ENCODE data around the gene DMD.

The DMD gene

DNA sequence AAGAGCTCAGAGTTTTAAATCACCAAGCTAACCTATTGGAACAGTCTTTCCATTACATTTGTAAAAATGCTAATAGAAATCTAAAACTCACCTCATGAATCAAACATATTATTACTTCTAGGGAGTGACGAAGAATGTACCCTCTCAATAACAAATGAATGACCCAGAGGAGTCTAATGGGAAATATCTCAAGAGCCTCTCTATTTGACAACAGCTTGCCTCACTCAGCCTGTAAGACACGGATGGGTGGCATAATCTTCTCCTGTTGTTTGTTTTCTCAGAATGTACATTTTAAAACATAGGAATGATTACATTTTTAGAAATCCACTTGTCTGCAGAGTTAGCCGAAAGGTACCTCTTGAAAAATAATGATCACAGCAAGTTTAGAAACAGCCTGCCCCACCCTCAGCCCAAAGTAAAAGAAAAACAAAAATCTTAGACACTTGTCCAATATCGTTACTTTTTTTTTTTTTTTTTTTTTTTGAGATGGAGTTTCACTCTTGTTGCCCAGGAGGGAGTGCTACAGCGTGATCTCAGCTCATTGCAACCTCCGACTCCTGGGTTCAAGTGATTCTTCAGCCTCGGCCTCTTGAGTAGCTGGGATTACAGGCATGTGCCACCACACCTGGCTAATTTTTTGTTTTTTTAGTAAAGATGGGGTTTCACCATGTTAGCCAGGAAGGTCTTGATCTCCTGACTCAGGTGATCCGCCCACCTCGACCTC is 1955.9 kb downstream of the DMD start:
- no peak for DNase-seq

DNA sequence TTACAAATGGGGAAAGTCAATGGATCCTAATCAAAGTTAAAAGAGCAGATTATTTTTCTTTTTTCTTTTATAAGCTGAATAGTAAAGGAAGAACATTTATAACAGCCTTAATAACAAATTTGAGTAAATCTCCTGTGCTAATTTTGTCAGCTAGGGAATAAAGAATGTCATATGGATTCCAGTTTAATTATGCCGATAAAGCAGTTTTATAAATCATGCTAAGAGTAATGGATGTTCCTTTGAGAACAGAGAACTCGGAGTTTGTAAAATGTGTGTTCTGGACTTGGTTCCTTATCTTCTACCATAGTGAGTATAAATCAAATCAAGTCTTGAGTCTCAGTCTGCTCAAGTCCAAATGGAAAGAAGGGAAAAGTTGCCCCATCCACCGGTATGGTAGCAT is 1959.2 kb downstream of the DMD start:
- DNase-seq: no peak

- no peak for DNase-seq
These were observed 1960.0 kb downstream of the DMD start for GRCh38 chrX:31251336-31251735.

DNA sequence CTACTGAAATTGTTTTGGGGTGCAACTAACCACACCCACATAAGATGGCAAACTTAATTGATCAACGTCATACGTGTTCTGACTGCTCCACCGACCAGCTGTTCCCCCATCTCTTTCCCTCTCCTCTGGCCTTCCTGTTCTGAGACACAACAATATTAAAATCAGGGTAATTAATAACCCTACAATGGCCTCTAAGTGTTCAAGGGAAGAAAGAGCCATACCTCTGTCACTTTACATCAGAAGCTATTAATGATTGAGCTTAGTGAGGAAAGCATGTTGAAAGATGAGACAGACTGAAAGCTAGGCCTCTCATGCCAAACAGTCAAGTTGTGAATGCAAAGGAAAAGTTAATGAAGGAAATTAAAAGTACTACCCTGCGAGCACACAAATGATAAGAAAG is 1965.6 kb downstream of the DMD start:
- no peak for DNase-seq

DNA sequence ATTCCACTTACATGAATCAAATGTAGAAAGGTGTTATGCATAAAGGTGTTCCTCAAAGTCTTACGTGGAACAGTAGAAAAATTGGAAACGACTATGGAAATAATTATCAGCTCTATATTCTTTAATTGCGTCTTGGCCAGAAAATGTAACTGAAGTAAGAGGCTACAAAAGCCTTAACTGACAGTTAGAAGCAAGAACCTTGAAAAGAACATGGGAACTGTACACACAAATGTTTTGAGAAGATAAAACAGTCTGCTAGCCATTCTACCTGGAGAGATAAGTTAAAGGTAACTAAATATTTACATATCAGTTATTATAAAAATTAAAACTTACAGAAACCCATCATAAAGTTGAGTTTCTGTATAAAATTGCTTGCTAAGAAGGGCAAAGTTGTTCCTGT is 1967.5 kb downstream of the DMD start:
- no peak for DNase-seq

- no peak for DNase-seq
These were observed 1970.4 kb downstream of the DMD start for GRCh38 chrX:31240982-31241381.

GRCh38 chrX:31237189-31237588 is 1974.2 kb downstream of the DMD start:
- DNase-seq: no peak

DNA sequence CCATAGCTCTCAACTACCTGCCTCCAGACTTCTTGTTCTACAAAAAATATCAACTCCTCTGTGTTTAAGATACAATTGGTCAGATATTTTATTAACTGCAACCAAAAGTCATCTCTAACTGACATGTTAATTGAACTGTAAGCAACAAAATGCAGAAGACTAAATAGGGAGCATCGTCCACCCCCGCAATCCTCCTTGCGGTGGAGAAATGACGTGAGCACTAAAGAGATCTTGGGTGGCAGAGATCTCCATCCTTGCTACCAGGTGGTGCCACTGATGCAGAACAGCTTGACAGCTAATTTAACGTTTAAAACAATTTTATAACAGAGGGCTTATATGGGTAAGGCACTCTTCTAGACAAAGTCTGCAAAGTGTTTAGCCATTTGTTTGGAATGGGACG is 1975.1 kb downstream of the DMD start:
- DNase-seq: no peak

DNA sequence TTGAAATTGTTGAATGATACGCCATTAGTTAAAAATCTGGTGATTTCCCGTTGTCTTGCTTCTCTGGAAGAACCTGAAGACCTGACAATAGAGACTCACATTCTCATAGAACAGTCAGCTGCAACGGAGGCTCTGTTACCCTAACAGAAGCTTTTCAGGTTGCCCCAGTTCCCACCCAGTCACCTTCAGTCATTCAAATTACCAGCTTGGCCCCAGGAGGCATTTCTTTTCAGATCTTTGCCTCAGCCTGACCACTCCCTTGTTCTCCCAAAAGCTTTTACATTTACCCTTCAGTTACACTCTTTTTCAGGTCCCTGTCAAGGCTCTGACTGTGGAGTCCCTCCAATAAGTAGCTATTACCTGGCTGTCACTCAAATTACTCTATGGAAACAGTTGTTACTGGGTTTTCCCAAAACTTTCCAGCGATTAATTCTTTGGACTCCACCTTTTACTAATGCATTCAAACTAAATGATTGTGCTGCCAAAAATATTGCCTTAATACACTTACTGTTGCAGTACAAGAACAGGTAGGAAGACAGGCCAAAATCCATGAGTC is 1977.3 kb downstream of the DMD start:
- no peak for DNase-seq

DNA sequence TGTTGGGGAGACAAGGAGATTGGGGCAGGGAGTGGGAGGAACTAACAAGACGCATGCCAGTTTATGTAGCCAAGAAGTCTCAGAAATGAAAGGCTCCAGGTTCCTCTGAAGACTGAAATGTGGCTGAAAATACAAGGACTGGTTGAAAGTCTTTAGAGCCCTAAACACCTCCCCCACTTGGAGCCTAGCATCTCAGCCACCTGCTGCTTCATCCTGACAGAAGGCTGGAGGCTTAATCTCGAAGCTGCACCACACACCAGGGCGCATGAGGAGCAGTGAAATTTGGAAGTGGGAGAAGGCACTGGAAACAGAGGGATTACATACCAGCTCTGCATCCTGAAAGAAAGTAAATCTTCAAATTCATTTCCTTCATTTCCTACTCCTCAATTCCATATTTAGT is 1978.8 kb downstream of the DMD start:
- DNase-seq: no peak

- DNase-seq: no peak
These were observed 1982.4 kb downstream of the DMD start for GRCh38 chrX:31228909-31229308.

- DNase-seq: no peak
These were observed 1982.9 kb downstream of the DMD start for GRCh38 chrX:31228415-31228832.

GRCh38 chrX:31227250-31227649 is 1984.1 kb downstream of the DMD start:
- DNase-seq: no peak

DNA sequence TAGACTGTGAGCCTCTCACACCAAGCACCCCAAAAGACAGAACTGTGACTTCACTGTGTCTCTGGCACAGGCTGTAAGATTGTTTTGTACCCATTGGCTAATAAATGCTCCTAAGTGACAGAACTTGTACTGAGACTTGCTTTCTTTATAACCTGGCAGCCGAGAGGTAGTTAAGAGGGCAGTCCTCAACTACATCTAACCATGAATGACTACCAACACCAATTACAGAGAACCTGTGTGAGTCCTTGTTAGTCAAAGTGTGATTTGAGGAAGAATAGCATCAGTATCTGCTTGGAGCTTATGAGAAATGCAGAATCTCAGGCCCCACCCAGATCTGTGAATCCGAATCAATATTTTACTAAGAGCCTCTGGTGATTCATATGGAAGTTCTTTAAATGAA is 1985.5 kb downstream of the DMD start:
- no peak for DNase-seq

- DNase-seq: no peak
These were observed 1986.9 kb downstream of the DMD start for GRCh38 chrX:31224381-31225012.

DNA sequence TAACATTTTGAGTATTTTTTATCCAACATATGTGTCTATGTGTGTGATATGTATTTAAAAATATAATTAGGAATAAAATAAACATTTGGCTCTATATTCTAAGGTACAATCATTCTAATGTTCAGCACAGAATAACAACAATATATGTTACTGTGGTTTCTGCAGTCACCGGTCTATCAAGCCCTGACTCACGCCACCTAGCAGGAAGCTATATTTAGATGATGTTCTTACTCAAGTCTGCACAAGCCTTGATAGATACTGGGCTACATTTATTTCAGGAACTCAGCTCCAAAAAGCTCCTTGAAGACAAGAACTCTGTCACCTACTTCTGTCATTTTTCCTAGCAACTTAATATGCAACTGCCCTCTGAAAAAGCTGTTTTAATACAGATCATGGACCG is 1987.5 kb downstream of the DMD start:
- DNase-seq: no peak

DNA sequence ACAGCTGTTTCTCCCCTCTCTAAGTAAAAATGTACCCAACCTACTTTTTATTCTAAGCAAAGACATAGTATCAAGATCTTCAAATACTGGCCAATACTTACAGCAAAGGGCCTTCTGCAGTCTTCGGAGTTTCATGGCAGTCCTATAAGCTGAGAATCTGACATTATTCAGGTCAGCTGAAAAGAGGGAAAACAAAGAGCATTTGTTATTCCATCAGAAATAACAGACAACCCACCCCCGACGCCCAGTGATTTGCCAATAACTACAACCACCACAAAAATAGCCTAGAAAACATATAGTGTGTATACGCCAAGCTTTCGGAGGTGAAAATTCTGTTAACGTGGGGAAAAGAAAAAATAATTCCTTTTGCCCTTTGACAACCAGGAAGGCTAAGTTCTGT is 1988.4 kb downstream of the DMD start:
- DNase-seq: no peak

DNA sequence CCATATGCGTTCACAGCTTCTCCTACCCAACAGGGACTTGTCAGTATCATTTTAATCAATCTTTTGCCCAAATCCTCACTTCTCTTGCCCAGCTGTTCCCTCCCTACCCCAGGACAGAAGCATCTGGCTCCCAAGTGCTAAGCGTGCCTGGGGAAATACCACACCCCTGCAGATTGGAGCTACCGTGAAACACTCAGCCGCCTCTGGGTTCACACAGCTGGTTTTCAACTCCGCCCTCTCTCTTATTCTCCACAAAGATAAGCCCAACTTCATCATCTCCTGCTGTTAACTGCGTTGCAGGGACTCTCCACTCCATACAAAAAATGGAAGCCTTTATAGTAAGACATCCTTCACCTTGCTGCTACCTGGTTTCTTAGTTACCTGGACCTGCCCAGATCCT is 1992.2 kb downstream of the DMD start:
- DNase-seq: peak; percentile 11

DNA sequence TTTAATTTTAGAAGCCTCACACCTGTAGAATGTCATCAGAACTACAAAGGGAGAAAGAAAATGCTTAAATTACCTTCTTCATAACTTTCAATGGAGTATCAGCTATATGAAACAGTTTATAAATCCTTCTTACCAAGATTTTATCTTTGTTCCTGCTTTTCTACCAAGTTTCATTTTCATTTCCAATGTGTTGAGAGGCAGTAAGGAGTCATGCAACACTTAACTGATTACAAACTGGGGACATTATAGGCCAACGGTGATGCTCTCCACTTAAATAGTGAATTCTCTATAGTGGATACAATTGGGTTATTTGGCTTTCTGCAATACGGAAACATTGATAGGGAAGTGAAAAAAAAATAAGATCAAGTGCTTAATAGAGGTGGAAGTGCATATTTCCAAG is 1994.3 kb downstream of the DMD start:
- DNase-seq: no peak

DNA sequence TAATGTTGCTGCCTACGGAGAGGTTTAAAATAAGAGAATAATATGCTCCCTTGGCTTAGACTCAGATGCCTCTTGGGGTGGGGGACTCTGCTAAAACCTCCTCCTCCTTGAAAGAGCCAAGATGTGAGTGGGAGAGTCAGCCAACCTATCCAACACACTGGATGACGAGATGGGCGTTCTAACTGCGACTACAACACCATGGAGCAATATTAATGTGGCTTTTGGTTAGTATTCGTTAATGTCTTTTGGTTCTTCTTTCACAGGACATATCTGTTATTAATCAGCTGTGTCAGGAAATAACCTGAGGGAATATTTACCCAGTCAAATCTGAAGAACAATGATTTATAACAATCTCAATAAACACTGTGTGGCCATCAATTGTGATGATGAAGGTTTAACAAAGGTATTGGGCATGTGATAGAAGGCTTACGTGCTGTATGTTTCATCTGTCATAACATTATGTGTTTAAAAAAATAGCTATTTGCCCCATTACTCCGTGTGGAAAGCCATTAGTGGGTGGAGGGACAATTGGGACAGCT is 1996.0 kb downstream of the DMD start:
- no peak for DNase-seq

GRCh38 chrX:31213941-31214340 is 1997.4 kb downstream of the DMD start:
- peak; percentile 40 for DNase-seq

DNA sequence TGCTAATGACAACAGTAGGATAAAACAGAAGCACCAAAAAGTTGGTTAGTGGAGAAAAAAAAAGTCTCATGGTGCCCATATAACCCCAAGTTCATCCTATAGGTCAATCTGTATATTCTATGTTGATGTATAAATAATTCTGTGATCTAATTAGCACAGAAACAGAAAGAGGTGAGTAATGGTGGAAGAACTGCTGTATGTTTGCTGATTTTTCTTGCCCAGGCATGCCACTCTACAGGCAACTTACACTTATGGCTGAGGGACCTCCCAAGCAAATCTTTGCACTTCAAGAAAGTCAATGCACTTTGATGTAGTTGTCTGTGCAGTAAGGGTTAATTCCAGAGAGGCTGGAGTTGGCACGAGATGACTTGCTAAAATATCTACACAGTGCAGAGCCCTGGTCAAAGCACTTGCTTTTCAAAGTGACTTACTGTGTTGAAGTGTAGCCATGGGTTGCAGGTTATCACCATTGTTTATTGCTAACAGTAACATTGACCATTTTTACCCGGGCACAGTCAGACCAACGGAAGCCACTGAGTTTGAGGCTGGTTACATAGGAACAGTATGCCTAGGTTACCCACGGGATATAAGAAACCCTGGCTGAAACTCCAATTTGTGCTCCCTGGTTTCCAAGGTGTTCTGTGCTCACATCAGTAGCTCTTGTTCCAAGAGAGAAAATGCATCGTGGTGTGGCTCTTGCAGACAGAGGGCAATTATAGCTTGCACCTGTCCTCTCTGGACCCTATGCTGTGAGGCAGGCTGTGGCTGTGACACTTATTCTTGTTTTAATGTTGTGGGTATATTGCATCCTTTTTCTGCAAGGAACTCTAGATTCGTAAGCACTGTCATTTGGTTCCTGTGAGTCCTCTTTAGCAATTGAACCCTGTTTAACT is 1998.2 kb downstream of the DMD start:
- DNase-seq: peak; percentile 12

- DNase-seq: peak; percentile 80
These were observed 2002.2 kb downstream of the DMD start for GRCh38 chrX:31209005-31209628.

Measured in NCI-H69 (cell line).